Ovary (tissue), 9 donors: ENCODE results near the gene GTF2IRD1. TPM values are rescaled to one million over a fixed set of nuclear protein-coding genes. Genes with fewer than 3 reads are reported as not detected.
"Not testable (repeated sequence)": the region's sequence is repeated elsewhere in the genome, so short reads cannot be mapped to it uniquely, and the experiment has no call there.

Source experiments
- DNase-seq, 5 donors: peaks; one replicate each; pipeline ENCODE4 v3.0.0-alpha.2; 2019 to 2020
- H3K27ac ChIP-seq, 2 donors: fragments of 200-600 bp; one replicate each; pipeline versions ENCODE4 v1.5.1 to v1.8.0; 2019 to 2022
- H3K27me3 ChIP-seq: fragments of 200-600 bp; one replicate; pipeline ENCODE4 v1.8.0; 2022
- H3K36me3 ChIP-seq: fragments of 200-600 bp; sonication (generic); one replicate; pipeline ENCODE4 v1.5.1; 2019
- H3K4me1 ChIP-seq: one replicate; pipeline ENCODE4 v1.8.1; 2013; ENCODE audit warnings: mild to moderate bottlenecking, moderate library complexity; ENCODE audit not compliant: insufficient read depth
- H3K4me3 ChIP-seq: fragments of 200-600 bp; sonication (generic); one replicate; pipeline ENCODE4 v1.5.1; 2017
- H3K9me3 ChIP-seq, 2 donors: fragments of 200-600 bp in 1 of 2; sonication (generic) in 1 of 2; one replicate each; pipeline versions ENCODE4 v1.5.1 to v1.8.1; 2013 to 2019; ENCODE audit warnings: mild to moderate bottlenecking in 1 of 2, moderate library complexity in 1 of 2
- CTCF ChIP-seq, 3 donors: fragments of 450-650 bp in 2 of 3; fragments of 200-600 bp in 1 of 3; IDR thresholded peaks; one replicate each; pipeline versions ENCODE4 v1.5.1 to v1.8.0; 2016 to 2022; ENCODE audit warnings: antibody characterized with exemption in 3 of 3, mild to moderate bottlenecking in 1 of 3
- EP300 ChIP-seq: sonication (generic); formaldehyde crosslinking; IDR thresholded peaks from one replicate; pipeline ENCODE4 v1.6.1; 2017; ENCODE audit warnings: antibody characterized with exemption
- POLR2A ChIP-seq: fragments of 450-650 bp; IDR thresholded peaks from one replicate; pipeline ENCODE4 v1.6.1; 2017; ENCODE audit warnings: antibody characterized with exemption, mild to moderate bottlenecking, moderate library complexity
- WGBS, 3 donors: extraction: QIAGEN DNeasy Blood & Tissue Kit in 1 of 3; methylation state at CpG; one replicate each; pipeline versions ENCODE4 v1.1.5 to v1.1.7; 2013 to 2017; 5-methylcytosine and 5-hydroxymethylcytosine counted together
- intact Hi-C, 4 donors: fragments of 100-400 bp; cut with DNase I; formaldehyde crosslinking; loops; one replicate each; pipeline versions ENCODE4 v1.11.0 to v1.15.1; 2022 to 2023
- polyA plus RNA-seq, 2 donors: library from polyadenylated mRNA; stranded (reverse); fragments of 200-250 nt in 1 of 2; fragments of 350-450 nt in 1 of 2; fragmentation: Illumina TruSeq in 1 of 2; extraction: RNeasy Lipid Tissue Mini Kit (QIAGEN cat#74804) in 1 of 2; gene quantifications; one replicate each; pipeline ENCODE4 v1.2.3, GENCODE V29; 2013 to 2014
- total RNA-seq, 7 donors: library from RNA; depleted of rRNA in 2 of 7; stranded (reverse); fragments of >200 nt in 2 of 7; fragmentation: NEBNext Ultra II Directional in 3 of 7; extraction: Animal tissue kit (Norgen Biotek cat#: 25700) in 3 of 7; gene quantifications; one replicate each; pipeline versions ENCODE4 v1.1.0 to v1.2.4, GENCODE V29; 2016 to 2023
- donor health status: DM: no; HTN: no; CAD: no; lungs with moderate emphysema.
- donor health status: DM: no; HTN: no; CAD: no.
- donor health status: Bipolar disorder and iron deficiency.
- donor health status: DM: yes; HTN: yes; CAD: no.
- donor health status: DM: no; HTN: no; CAD: no.
- donor health status: DM: yes; HTN: yes; CAD: no.

Gene GTF2IRD1
- total and polyA plus RNA-seq, 9 donors = 12.0 to 39.0 (median 28.0) TPM

- 87 to 94% (median 92%) methylated on average over 7 of the region's 7 CpGs for WGBS, 3 donors
- Histone ChIP-seq H3K27ac (no peak overlapping the region), H3K36me3 (no peaks in the 10 kb centered on the region), H3K27me3 (no peaks in the 10 kb centered on the region), H3K4me3 (no peak overlapping the region), H3K9me3 (no peaks in the 10 kb centered on the region), H3K4me1 (no peaks in the 10 kb centered on the region)
- intact Hi-C loops = no loop called here
- TF ChIP-seq POLR2A = no peak
- no peak for TF ChIP-seq CTCF (IDR thresholded peaks at IDR 0.05)
- TF ChIP-seq EP300 = no peak
- DNase-seq = no peak
These were observed 100.5 kb downstream of the GTF2IRD1 start for GRCh38 chr7:74554178-74554577.

DNA sequence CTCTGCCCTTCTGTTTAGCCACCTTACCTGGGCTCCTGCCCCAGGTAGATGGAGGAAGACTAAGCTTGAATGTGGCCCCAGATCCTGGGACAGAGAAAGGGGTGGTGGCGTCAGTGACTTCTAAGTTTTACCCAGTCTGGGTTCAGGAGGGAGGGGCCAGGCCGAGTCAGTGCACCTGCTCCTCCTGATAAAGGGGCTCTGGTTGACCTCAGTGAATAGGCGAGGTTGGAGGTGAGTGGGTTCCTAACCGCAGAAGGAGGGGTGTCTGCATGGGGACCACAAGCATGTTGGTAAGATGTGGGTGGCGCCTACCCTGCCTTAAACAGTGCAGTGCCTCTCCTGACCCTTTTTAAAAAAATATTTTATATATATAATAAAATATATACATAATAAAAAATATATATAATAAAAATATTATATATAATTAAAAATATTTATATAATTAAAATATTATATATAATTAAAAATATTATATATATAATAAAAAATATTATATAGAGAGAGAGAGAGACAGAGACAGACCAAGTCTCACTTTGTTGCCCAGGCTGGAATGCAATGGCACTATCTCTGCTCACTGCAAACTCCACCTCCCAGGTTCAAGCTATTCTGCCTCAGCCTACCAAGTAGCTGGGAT, 106.5 kb downstream of the GTF2IRD1 start:
- no peak for TF ChIP-seq POLR2A
- TF ChIP-seq CTCF (IDR thresholded peaks at IDR 0.05) = no peak
- no peak for TF ChIP-seq EP300
- no peak for DNase-seq
- Histone ChIP-seq H3K9me3 (no peaks in the 10 kb centered on the region), H3K27ac (no peak overlapping the region), H3K4me1 (no peaks in the 10 kb centered on the region), H3K27me3 (no peaks in the 10 kb centered on the region), H3K4me3 (no peak overlapping the region), H3K36me3 (no peaks in the 10 kb centered on the region)
- intact Hi-C loops = loop anchor here in 1 of 4 donors (10.0 kb wide), 2 partner anchors 65 to 115 kb away; no protein-coding TSS in a partner anchor
- WGBS, 3 donors = 87 to 92% (median 90%) methylated on average over 5 of the region's 5 CpGs

DNA sequence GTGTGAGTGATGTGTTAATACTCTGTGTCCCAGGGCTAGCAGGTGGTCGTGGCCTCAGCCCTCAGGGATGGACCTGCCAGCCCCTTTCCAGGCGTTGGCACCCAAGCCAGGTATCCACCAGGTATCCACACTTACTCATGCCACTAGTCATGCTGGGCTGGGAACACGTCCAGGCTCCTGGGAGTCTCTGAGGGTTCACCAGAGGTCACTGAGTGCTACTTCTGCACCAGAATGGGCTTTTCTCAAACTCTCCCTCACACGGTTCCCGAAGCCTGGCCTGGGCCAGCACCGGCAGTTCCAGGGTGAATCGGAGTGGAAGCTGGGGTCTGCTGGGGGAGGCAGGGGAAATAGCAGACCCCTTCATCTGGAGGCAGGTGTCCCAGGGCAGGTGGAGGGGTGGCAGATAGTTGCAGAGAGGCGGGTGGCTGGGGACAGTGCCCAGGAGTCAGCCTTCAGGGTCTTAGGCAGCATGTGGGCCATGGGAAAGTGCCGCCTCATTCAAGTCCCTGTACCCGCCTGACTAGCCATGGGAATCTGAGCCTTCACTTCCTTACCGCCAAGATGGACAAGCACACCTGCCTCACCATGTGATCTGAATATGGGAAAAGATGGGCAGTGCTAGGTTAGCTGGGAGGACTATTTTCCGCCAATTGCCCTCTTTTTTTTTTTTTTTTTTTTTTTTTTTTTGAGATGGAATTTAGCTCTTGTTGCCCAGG, 108.3 kb downstream of the GTF2IRD1 start:
- H3K9me3 ChIP-seq = no peaks in the 10 kb centered on the region
- TF ChIP-seq POLR2A = no peak
- TF ChIP-seq CTCF (IDR thresholded peaks at IDR 0.05) = no peak
- no peak for TF ChIP-seq EP300
- no peaks in the 10 kb centered on the region for H3K27me3 ChIP-seq
- H3K4me1 ChIP-seq = no peaks in the 10 kb centered on the region
- H3K27ac ChIP-seq = no peak overlapping the region
- WGBS, 3 donors = 91 to 93% (median 92%) methylated on average over 12 of the region's 12 CpGs
- DNase-seq = no peak
- no peaks in the 10 kb centered on the region for H3K36me3 ChIP-seq
- intact Hi-C loops = loop anchor here in 1 of 4 donors (10.0 kb wide), 2 partner anchors 67 to 117 kb away; no protein-coding TSS in a partner anchor
- H3K4me3 ChIP-seq = no peak overlapping the region

- not testable (repeated sequence) for H3K9me3 ChIP-seq, DNase-seq, H3K27me3 ChIP-seq, H3K36me3 ChIP-seq, H3K4me3 ChIP-seq, H3K4me1 ChIP-seq, H3K27ac ChIP-seq
- intact Hi-C loops = loop anchor here in 1 of 4 donors (10.0 kb wide), 2 partner anchors 69 to 119 kb away; no protein-coding TSS in a partner anchor
- WGBS, 3 donors = 92 to 96% (median 94%) methylated on average over 6 of the region's 6 CpGs
These were observed 109.9 kb downstream of the GTF2IRD1 start for GRCh38 chr7:74563639-74564038.

DNA sequence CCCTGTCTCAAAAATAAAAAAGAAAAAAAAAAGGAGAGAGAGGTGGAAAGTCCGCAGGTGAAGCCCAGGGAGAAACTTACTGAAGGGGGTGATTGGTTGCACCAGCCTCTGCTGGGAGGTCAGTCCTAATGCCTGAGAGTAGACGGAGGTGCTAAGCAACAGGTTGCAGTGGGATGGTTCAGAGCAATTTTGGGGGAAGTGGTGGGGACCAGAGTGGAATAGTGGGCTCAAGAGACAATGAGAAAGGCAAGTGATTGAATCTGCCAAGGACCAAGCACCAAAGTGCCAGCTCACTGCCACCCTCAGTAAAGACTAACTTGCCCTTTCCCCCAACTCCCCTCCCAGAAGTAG, 113.6 kb downstream of the GTF2IRD1 start:
- intact Hi-C loops = loop anchor here in 2 of 4 donors (5.0 to 10.0 kb wide), 3 partner anchors 72 to 150 kb away; no protein-coding TSS in a partner anchor

More for the DNA sequence above, 113.6 kb downstream of the GTF2IRD1 start:
- H3K9me3 ChIP-seq = no peaks in the 10 kb centered on the region
- TF ChIP-seq CTCF (IDR thresholded peaks at IDR 0.05) (no peak), POLR2A (no peak), EP300 (no peak)
- H3K4me1 ChIP-seq = no peaks in the 10 kb centered on the region
- 90 to 94% (median 91%) methylated on average over 2 of the region's 2 CpGs for WGBS, 3 donors
- H3K36me3 ChIP-seq = no peaks in the 10 kb centered on the region
- H3K27me3 ChIP-seq = no peaks in the 10 kb centered on the region
- DNase-seq = no peak
- H3K4me3 ChIP-seq = no peak overlapping the region
- H3K27ac ChIP-seq = no peak overlapping the region
